ENCODE results near the gene ALK.
A peak's percentile ranks its signal among the peaks of the same experiment; 100 is the strongest.
"Not testable (repeated sequence)": the region's sequence is repeated elsewhere in the genome, so short reads cannot be mapped to it uniquely, and the experiment has no call there.

ALK gene

DNA sequence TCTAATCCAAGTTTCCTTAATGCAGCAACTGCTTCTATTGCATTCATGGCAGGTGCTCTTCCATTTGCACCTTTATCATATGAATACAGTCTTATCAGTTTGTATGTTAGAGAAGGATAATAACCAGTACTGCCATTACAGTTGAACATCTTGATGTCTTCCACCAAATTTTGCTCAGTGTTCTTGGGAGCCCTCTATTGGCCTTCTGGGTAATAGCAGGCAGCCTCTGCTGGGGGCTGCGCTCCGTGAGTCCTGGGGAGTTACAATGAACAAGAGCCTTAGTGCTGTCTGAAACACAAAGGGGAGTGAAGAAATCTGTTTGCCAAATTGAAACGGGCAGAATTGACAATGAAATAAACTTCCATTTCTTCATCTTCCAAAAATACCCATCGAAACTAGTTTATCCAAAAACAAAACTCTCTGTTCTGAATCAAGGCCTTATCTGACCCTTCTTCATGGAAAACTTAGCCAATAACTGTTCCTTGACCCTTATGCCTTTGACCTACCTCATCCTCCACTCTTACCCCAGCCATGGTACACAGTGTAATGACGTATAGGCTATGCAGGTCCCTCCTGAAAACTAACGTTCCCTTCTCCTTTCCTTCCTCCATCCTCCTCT is 79.9 kb downstream of the ALK start:
- peak; percentile 23 for DNase-seq (ENCODE audit: low spot score)

DNA sequence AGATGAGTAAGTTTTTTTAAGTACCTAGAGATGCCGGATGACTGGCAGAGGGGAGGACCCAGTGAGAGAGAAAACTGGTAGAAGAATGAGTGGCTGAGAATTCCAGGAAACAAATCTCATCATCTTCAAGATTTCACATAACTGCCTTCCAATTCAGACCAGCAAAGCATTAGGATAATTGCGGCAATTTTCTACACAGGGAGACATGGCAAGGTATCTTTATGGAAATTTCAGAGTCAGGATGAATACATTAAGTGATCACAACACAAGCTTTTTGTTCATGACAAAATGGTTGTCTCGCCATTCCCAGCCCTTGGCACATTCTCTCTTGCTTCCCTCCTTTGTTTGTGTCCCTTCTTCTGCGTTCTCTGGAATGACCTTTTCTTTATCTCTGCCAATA is 82.1 kb downstream of the ALK start:
- DNase-seq (ENCODE audit: low spot score): no peak

DNA sequence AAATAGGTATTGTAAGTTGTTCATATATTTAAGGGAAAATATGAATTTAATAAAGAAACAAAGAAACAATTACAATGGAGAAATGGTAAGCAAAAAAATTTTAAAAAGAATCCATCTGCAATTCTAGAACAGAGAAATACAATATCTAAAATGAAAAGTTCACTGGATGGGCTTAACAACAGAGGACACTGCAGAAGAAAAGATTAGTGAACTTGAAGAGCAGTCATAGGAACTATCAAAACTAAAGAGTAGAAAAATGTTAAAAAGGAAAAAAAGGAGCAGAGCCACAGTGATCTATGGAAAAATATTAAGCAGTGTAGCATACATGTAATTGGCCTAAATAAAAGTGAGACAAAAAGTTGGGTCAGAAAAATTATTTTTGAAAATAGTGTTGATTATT is 83.5 kb downstream of the ALK start:
- DNase-seq (ENCODE audit: low spot score): no peak

DNA sequence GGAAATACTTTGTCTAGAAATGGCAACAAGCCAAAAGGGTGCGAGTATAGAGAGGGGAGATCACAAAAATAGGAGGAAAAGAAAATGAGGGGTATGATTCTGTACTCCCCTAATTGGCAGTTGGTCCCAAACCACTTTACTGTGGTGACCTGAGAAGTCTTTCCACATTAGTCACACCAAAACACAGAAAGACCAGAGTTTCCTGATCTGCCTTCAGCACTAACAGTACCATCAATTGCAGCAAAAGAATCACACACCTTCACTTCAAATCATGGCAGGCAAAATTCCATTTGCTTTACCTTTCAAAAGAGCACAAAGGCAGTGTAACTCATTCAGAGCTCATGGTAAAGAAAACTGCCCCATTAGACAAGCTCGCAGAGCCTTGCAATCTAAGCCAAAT is 86.8 kb downstream of the ALK start:
- DNase-seq (ENCODE audit: low spot score): peak; percentile 20

DNA sequence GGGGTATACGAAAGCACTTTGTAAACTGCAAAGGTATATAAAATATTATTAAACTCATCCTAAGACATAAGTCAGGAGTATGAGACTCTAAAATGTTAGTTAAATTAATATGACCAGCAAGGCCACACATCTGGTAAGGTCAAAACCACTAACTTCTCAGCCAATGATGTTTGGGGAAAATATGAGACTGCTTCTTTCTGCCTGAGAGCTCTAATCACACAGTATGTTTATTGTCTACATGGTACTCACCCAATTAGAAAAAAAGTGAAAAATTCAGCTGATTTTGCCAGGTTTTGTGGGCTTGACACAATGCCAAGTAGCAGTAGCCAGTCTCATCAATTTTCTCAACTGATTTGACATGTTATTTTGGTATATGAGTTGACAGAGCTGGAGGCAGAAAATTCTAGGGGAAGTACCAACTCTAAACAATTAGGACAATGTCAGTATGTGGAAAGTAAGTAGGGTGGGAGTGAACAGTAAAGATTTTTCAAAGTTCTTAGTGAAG is 87.3 kb downstream of the ALK start:
- no peak for DNase-seq (ENCODE audit: low spot score)

DNA sequence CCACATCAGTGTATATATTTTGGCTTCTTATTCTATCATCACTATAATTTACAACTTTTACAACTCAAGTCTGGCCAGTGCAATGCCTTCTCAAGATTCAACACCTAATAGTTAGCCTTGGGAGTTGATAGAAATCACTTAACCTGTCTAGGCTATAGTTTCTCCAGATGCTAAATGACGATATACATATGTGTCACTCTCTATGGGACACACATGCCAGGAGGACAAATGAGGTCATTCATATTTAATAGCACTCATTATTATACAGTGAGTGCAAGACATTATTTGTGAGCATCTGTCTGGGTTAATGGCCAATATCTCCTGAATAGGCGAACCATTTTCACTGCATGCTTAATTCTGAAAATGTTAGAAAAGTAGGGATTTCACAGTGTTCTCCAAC is 89.8 kb downstream of the ALK start:
- DNase-seq (ENCODE audit: low spot score): no peak

DNA sequence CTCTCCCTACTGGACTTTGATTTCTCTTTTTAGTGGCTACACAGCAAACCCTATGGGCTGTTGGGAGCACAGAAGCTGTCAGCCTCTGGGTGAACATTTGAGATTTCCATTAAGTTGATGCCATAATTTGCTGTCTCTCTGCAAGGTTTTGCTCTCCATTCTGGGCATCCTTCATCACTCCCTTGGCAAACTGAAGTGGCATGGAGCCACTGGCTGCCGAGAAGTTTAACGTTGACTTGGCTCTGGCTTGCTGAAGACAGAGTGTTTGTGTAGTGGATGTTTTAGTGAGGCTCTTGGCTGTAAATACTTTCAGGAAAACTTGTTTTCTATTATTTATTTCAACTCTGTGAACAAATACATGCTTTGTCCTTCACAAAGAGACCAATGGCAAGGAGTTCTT is 91.5 kb downstream of the ALK start:
- no peak for DNase-seq (ENCODE audit: low spot score)

DNA sequence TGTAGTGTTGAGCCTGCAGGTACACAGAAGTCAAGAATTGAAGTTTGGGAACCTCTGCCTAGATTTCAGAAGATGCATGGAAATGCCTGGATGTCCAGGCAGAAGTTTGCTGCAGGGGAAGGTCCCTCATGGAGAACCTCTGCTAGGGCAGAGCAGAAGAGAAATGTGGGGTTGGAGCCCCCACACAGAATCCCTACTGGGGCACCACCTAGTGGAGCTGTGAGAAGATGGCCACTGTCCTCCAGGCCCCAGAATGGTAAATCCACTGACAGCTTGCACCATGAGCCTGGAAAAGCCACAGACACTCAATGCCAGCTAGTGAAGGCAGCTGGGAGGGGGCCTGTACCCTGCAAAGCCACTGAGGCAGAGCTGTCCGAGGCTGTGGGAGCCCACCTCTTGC is 97.2 kb downstream of the ALK start:
- not testable (repeated sequence) for DNase-seq (ENCODE audit: low spot score)

DNA sequence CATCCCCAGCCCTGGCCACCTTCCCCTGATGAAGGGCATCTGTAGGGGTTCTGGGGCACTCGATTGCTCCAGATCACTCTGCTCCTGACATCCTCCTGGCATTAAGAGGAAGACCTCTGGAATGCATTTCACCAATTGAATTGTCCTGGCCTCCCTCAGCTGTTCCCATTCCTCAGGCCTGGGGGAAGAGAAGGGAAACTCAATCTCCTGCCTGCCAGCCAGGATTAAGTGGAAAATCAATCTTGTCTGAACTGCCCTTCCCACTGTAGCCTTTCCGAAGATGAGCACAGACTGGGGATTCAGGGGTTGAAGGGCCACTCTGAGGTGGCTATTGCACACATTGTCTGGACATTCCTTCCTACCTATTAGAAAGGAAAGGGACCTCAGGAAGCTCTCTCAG is 99.8 kb downstream of the ALK start:
- DNase-seq (ENCODE audit: low spot score): no peak

DNA sequence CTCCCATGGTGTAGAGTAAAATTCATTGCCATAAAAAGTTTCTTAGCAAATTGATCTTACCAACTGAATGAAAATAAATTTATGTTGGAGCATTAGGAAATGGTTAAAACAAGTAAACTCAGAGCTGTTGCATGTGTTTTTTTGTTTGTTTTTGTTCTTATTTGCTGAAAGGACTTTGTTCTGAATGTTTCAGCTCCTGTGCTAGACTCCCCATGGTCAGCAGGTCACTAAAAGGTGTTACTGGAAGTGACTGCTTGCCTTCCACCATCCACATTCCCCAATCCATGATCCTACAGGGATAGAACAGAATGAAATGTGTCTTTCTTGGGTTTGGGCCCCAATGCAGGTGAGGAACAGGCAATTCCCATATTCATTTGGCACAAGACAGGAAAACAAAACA is 101.8 kb downstream of the ALK start:
- no peak for DNase-seq (ENCODE audit: low spot score)

DNA sequence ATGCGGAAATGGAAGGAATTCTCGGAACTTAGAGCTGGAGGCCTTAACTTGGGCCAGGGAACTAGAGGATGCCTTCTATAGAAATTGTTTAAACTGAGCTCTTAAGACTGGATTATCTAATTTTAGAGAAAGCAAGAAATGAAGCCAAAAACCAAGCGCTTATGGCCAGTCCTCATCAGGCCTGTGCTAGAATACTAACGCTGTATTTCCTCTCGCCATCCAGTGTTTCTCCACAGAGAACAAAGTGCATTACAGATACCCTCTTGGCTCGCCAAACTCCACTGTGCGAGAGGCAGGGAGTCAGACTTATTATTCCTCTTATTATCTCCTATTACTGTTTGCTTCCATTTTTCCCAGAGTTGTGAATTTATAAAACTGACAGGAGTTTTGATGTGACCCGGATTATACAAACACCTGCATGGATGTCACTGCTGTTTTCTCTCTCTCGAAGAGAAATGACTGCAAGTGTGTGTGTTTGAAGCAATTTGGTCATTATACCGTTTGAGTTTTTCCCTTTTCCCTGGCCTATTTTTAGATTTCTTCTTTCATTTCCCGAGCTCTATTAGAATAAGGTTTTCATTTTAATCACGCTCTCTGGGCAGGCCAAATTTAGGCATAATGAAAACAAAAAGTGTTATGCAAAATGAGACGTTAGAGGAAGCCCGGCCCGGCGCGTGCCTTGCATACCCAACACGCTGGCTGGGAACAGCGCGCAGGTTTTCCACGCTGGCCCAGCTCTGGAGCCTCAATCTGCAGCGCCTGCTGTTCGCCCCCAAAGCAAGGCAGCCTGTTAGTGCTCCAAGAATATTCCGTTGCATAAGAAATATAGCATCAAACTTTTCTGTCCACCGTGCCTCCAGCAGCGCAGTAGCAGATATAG is 103.3 kb downstream of the ALK start:
- no peak for DNase-seq (ENCODE audit: low spot score)

DNA sequence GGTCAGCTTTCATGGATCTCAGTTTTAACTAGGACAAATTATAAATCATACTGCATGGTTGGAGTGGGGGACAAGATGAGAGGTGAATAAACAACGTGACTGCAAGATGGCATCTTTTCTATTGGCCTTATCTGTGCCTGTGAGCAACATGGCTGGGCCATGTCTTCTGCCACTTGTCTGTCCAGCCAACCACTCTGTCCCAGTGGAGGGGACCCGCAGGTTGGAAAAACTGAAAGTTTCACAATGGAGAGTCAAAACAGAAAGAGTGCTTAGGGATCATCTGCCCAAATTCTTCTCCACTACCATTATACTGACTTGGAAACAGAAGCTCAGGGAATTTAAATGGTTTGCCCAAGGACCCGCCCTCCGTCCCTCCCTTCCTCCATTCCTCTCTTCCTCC is 104.1 kb downstream of the ALK start:
- no peak for DNase-seq (ENCODE audit: low spot score)

DNA sequence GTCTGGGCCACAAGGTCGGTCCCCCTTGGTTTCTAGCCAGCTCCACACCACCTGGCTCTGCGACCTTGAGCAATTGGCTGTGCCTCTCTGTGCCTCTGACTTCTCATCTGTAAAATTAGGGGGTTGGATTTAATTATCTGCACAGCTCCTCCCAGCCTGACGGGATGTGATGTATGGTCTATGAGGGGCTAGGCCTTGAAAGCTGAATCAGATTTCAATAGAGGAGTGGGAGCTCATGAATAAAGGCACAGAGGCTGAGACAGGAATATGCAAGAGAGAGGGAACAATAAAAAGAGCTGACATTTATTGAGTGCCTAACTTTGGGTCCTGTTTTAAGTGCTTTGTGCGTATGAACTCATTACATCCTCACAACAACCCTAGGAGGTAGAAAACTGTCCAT is 104.7 kb downstream of the ALK start:
- no peak for DNase-seq (ENCODE audit: low spot score)

DNA sequence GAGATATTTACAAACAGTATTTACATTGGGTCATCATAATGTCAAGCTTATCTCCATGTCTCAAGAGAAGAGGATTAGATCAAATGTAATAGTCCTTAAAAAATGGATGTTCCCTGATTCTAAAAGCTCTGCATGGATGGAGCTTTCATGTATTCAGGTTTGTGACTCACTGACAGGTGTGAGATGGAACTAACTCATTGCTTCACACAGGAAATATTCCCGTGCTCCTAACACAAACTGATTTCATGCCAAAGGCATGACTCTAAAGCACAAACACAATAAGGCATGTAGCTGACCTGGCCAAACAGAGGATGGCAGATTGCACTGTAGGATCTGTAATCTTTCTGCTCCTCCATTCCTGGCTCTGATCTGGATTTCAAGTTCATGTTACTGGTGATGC is 110.0 kb downstream of the ALK start:
- no peak for DNase-seq (ENCODE audit: low spot score)

DNA sequence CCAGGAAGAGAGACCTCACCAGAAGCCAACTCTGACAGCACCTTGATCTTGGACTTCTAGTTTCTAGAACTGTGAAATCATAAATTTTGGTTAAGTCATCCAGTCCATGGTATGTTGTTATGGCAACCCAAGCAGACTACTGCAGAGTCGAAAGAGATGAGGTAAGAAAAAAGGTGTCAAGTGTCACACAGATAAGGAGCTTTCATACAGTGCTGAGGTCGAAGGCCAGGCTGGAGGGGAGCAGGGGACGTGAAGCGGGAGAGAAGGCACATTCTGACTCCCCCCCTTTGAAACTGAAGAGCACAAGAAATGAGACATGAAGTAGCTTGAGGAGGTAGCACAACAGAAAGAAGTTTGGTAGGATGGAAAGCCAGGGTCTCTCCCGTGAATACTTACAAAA is 110.4 kb downstream of the ALK start:
- DNase-seq (ENCODE audit: low spot score): no peak

DNA sequence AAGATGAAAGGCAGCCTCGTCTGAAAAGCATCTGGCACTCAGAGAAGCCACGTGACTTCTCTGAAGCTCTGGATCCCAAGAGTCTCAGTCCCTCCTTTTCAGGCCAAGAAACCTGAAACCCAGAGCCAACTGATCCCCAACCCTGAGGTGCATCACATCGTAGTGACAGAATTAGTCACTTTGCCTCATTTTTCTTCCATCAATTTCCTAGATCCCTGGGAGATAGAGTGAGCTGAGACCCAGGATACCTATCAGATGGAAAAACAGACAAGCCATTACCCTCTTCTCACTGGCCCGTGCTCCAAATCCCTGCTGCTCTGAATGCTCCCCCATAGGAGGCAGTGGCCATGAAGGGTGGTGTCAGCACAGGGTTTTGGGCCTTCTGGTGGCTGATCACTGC is 113.1 kb downstream of the ALK start:
- DNase-seq (ENCODE audit: low spot score): no peak

DNA sequence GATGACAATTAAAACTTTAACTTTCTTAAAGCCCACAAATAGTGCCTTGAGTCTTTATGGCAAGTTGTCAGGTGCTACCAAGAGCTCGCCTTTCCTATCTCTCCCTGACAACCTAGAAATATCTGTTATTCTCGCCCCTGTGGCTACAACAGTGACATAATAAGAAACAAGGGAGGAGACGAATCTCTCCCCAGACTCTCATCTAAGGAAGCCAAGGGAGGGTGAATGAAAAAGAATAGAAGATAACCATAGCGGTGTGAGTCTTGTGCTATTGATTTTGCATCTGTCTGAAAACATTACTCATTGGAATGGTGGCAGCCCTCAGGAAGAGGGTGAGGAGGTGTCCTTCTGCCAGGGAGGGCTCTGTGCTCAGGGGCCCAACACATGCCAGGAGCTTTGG is 114.3 kb downstream of the ALK start:
- DNase-seq (ENCODE audit: low spot score): no peak

DNA sequence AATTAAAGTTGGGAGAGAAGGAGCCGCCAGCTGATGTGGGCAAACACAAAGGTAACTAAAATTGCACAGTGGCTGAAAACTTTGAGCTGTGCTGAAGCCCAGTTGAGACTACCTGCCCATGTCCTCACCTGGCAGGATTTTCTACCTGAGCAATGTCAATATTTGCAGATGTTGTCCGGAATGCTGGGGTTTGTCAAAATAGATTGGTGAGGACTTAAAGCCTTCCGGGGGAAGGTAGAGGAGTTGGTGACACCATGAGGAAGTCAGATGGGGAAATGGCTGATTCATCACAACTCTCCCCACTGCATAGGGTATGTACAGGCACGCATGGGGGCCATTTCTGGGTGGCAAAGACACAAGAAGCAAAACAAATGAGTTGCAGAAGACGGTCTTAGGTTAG is 114.9 kb downstream of the ALK start:
- no peak for DNase-seq (ENCODE audit: low spot score)

DNA sequence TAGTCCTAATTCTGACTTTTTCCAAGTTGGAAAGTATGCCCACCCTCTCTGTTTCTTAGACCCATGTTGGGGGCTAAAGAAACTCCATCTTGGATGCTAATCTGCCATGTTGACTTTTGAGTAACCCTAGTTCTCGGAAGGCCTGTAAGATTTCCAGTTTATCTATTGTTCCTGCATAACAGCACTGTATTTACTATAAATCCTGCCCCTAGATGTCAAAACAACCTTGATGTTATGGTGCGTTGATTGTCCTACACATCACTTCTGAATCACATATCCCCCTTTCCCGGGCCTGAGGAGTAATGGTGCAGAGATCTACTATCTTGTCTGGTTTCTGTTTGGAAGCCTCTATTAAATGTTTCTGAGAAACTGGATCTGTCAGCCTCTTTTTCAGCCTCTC is 116.7 kb downstream of the ALK start:
- no peak for DNase-seq (ENCODE audit: low spot score)

DNA sequence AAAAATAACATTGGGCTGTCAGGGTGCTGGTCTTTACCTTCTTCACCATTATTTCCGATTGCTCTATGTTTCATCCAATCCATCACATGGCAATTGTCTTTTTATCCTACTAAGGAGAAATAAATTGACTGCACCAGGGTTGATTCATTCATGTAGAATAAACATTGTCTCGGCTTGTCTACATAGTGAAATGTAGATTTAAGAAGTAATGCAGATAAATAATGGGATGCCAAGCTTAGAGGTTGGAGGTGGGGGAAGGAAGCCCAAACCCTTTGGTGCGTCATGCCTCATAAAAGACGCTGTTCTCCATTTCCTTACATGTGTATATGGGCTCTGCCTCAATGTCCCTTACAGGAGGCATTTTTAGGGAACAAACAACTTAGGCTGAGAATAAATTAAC is 117.8 kb downstream of the ALK start:
- no peak for DNase-seq (ENCODE audit: low spot score)

DNA sequence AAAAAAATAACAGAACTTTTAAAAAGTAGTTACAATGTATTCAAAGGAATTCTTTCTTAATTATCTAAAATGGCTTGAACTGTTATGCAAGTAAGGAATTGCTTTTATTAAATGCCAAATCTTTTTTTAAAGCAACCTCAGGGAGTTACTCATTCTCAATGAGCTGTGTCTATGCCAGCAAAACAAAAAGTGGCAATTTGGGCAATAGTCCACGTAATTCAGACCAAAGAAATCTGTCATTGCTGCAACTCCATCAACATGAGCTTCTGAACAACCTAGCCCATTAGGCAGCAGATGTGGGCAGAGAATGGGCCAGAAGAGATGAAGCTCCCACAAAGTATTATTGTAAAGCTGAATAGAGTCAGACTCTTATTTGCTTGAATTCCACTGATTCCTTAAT is 118.4 kb downstream of the ALK start:
- no peak for DNase-seq (ENCODE audit: low spot score)

DNA sequence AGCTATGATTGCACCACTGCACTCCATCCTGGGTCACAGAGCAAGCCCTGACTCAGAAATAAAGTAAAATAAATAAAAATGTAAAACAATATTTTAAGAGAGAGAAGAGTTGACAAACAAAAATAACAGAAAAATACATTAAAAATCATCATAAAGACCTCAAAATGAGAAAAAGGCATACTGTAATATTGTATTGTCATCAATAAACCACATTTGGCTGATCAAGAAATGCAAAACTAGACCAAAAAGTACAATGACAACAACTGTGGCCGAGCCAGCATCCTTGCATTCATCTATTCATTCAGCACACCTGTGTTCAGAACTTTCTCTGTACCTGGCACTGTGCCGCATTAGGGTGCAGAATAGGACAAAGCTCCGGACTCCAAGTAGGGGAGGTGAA is 121.8 kb downstream of the ALK start:
- no peak for DNase-seq (ENCODE audit: low spot score)

DNA sequence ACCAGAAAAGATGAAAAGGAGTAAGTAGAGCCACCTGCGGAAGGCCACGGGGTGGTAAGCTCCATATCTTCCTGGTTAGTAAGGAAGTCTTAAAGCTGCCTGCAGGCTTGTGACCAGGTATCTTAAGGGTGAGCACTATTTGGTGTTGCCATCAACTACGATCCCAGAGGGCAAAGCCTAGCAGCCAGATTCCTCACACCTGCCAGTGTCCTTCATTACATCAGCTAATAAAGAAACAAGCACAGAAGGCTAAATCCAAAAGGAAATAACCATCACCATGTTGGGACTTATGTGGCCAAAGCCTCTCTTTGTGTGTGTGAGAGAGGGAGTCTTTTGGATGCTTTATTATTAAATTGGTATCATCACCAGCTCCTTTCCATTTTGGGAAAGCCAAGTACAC is 123.5 kb downstream of the ALK start:
- no peak for DNase-seq (ENCODE audit: low spot score)

DNA sequence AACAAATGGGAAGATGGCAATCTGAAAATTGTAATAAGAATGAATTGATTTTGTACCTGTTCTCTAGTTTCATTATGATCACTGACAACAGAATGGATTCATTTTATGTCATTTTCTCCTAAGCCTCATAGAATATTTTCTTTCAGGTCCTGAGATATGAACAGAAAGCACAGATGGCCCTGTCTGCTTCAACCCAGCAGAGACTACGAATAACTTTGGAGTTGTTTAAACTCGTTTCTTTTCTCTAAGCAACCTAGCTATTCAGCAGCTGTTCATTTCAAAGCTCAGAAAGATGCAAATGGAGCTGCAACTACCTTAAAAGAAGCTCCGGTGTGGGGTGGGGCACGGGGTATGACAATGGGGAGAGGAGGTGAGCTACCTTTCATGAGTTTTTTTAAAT is 124.9 kb downstream of the ALK start:
- DNase-seq (ENCODE audit: low spot score): no peak

Measured in hepatic stellate cell (primary cell).